ENCODE results near the gene C1orf53. TPM values are rescaled to one million over a fixed set of nuclear protein-coding genes. Genes with fewer than 3 reads are reported as not detected.
A peak's percentile ranks its signal among the peaks of the same experiment; 100 is the strongest.

C1orf53 gene
- total and polyA plus RNA-seq, 9 of the 15 experiments (the other 6 are each of a cell fraction or from before 2014, with no cell fraction given): 0.31 to 3.2 (median 2.3) TPM

- TF ChIP-seq KDM4B (IDR thresholded peaks at IDR 0.05; ENCODE audit: borderline replicate concordance in 2 of 2, low read depth in 1 of 2): no peak
- no peak for TF ChIP-seq RERE (CRISPR knock-in tag; IDR thresholded peaks at IDR 0.05; ENCODE audit: borderline replicate concordance)
- no peak for TF ChIP-seq NR1H2 (CRISPR knock-in tag; IDR thresholded peaks at IDR 0.05)
- TF ChIP-seq TEAD2 (tag; IDR thresholded peaks at IDR 0.05): no peak
- no peak for TF ChIP-seq ZNF23 (CRISPR knock-in tag; IDR thresholded peaks at IDR 0.05)
- TF ChIP-seq, protein P1, sequence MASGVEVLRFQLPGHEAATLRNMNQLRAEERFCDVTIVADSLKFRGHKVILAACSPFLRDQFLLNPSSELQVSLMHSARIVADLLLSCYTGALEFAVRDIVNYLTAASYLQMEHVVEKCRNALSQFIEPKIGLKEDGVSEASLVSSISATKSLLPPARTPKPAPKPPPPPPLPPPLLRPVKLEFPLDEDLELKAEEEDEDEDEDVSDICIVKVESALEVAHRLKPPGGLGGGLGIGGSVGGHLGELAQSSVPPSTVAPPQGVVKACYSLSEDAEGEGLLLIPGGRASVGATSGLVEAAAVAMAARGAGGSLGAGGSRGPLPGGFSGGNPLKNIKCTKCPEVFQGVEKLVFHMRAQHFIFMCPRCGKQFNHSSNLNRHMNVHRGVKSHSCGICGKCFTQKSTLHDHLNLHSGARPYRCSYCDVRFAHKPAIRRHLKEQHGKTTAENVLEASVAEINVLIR (CRISPR knock-in tag; IDR thresholded peaks at IDR 0.05): no peak
- TF ChIP-seq ZNF512 (tag; IDR thresholded peaks at IDR 0.05): peak; percentile 98
- no peak for TF ChIP-seq BRD4 (IDR thresholded peaks at IDR 0.05)
- TF ChIP-seq ESRRB (CRISPR knock-in tag; IDR thresholded peaks at IDR 0.05; ENCODE audit: borderline replicate concordance): no peak
- no peak for TF ChIP-seq BDP1 (IDR thresholded peaks at IDR 0.05; ENCODE audit: insufficient read depth, insufficient read length)
- no peak for TF ChIP-seq TAF15 (IDR thresholded peaks at IDR 0.05; ENCODE audit: low read depth, low read length)
- no peak for TF ChIP-seq HNRNPH1 (optimal IDR thresholded peaks at IDR 0.05; ENCODE audit: low read depth, low read length)
- no peak for TF ChIP-seq ZBTB49 (CRISPR knock-in tag; IDR thresholded peaks at IDR 0.05; ENCODE audit: borderline replicate concordance)
- TF ChIP-seq SMAD4 (CRISPR knock-in tag; conservative IDR thresholded peaks at IDR 0.05): peak; percentile 52; the same call in 1 of the 2 replicates
- TF ChIP-seq PTBP1 (IDR thresholded peaks at IDR 0.05; ENCODE audit: low read depth, low read length): no peak
- peak; percentile 32; the same call in 1 of the 2 replicates for TF ChIP-seq GMEB1 (CRISPR knock-in tag; IDR thresholded peaks at IDR 0.05)
Measured at GRCh38 chr1:197928849-197929336, 26.5 kb downstream of the C1orf53 start (continued).
